HCT116 (cell line): Measurements from ENCODE around the gene DAZAP2. TPM values are rescaled to one million over a fixed set of nuclear protein-coding genes. Genes with fewer than 3 reads are reported as not detected.

Experiments
- ATAC-seq: fragments of 200-7000 bp; cut with Tn5 transposase; 2 replicates; pipeline ENCODE4 v1.9.1; 2020; ENCODE audit warnings: mild to moderate bottlenecking, moderate library complexity
- BruUV-seq: library from RNA; stranded (reverse); fragments of 400-500 nt; replicated peaks from 2 replicates; lab custom pipeline; 2021; lab: Mats Ljungman, UMichigan
- CTCF ChIA-PET: fragments of 300-600 bp; sonication (Branson Sonifier 250); formaldehyde crosslinking; loops from one replicate; lab custom pipeline; 2021; ENCODE audit warnings: antibody characterized with exemption; lab: Charles Lee
- POLR2A ChIA-PET: fragments of 300-600, 350-600 bp; sonication (Branson Sonifier 250); formaldehyde crosslinking; loops from one replicate; lab custom pipeline; 2021; ENCODE audit warnings: antibody characterized with exemption; lab: Charles Lee
- RAD21 ChIA-PET, 2 experiments: fragments of 300-600 bp; sonication (Branson Sonifier 250); formaldehyde crosslinking; loops; one replicate each; lab custom pipeline; 2023; ENCODE audit warnings: low total read pairs in 2 of 2; ENCODE audit not compliant: uncharacterized antibody in 2 of 2, unreplicated experiment in 2 of 2, low non-redundant PET in 1 of 2; lab: Charles Lee
- DNase-seq: peaks from one replicate; pipeline ENCODE4 v3.0.0-alpha.2; 2010; ENCODE audit warnings: low read depth, low spot score
- H2AFZ ChIP-seq: fragments of 200-600 bp; shearing (Covaris generic), sonication (generic); 2 replicates; pipeline ENCODE4 v1.6.1; 2017; ENCODE audit warnings: low read depth, mixed run types, mixed read lengths, antibody characterized with exemption, low read length; ENCODE audit not compliant: poor library complexity, severe bottlenecking
- H3K27ac ChIP-seq: 2 replicates; pipeline ENCODE4 v1.5.1; 2012; ENCODE audit warnings: low read depth, low read length
- H3K27me3 ChIP-seq: fragments of 200-600 bp; sonication (generic); 2 replicates; pipeline ENCODE4 v1.6.1; 2016; ENCODE audit warnings: mixed run types, low read length, mixed read lengths; ENCODE audit not compliant: insufficient read depth
- H3K36me3 ChIP-seq, 2 experiments: fragments of 200-500 bp in 1 of 2; fragments of 200-600 bp in 1 of 2; sonication (Bioruptor generic) in 1 of 2; sonication (generic) in 1 of 2; 2 replicates each; pipeline versions ENCODE4 v1.5.1 to v1.6.1; 2014 to 2016; ENCODE audit warnings: low read length in 2 of 2, inconsistent platforms in 1 of 2, mixed read lengths in 1 of 2, mixed run types in 1 of 2; ENCODE audit not compliant: insufficient read depth in 2 of 2, control insufficient read depth in 1 of 2
- H3K4me1 ChIP-seq, 2 experiments: fragments of 200-600 bp in 1 of 2; sonication (generic) in 1 of 2; 2 replicates each; pipeline versions ENCODE4 v1.5.1 to v1.6.1; 2012 to 2017; ENCODE audit warnings: low read length in 2 of 2, inconsistent platforms in 1 of 2, mild to moderate bottlenecking in 1 of 2, mixed read lengths in 1 of 2, mixed run types in 1 of 2, moderate library complexity in 1 of 2; ENCODE audit not compliant: insufficient read depth in 2 of 2, control insufficient read depth in 1 of 2
- H3K4me2 ChIP-seq: fragments of 200-600 bp; sonication (generic); 2 replicates; pipeline ENCODE4 v1.6.1; 2017; ENCODE audit warnings: mixed run types, low read length, mixed read lengths
- H3K4me3 ChIP-seq, 2 experiments: fragments of 200-600 bp in 1 of 2; sonication (generic) in 1 of 2; replicated peaks in 1 of 2; 2 replicates each; pipeline ENCODE4 v1.5.1; 2011 to 2016; ENCODE audit warnings: low read length in 2 of 2, control low read depth in 1 of 2, low read depth in 1 of 2, mild to moderate bottlenecking in 1 of 2, mixed read lengths in 1 of 2, mixed run types in 1 of 2
- H3K79me2 ChIP-seq: fragments of 200-600 bp; sonication (generic); 2 replicates; pipeline ENCODE4 v1.6.1; 2017; ENCODE audit warnings: mild to moderate bottlenecking, mixed run types, low read length, moderate library complexity, mixed read lengths; ENCODE audit not compliant: insufficient read depth
- H3K9ac ChIP-seq: fragments of 200-600 bp; sonication (generic); 2 replicates; pipeline ENCODE4 v1.6.1; 2016; ENCODE audit warnings: low read length, mixed read lengths
- H3K9me2 ChIP-seq: fragments of 200-600 bp; sonication (generic), shearing (Covaris generic); 2 replicates; pipeline ENCODE4 v1.6.1; 2017; ENCODE audit warnings: mixed run types, mild to moderate bottlenecking, moderate library complexity; ENCODE audit not compliant: insufficient read depth
- H3K9me3 ChIP-seq, 2 experiments: fragments of 200-500 bp in 1 of 2; fragments of 200-600 bp in 1 of 2; sonication (Bioruptor generic) in 1 of 2; sonication (generic) in 1 of 2; 2 replicates each; pipeline ENCODE4 v1.6.1; 2014 to 2017; ENCODE audit warnings: low read length in 2 of 2, mixed read lengths in 2 of 2, inconsistent platforms in 1 of 2, low read depth in 1 of 2, mild to moderate bottlenecking in 1 of 2, mixed run types in 1 of 2, moderate library complexity in 1 of 2; ENCODE audit not compliant: control insufficient read depth in 1 of 2, insufficient read depth in 1 of 2
- H4K20me1 ChIP-seq: fragments of 200-600 bp; sonication (generic), shearing (Covaris generic); 2 replicates; pipeline ENCODE4 v1.6.1; 2017; ENCODE audit warnings: mixed run types, mild to moderate bottlenecking, moderate library complexity; ENCODE audit not compliant: insufficient read depth
- FOSL1 ChIP-seq: IDR thresholded peaks from 2 replicates; pipeline ENCODE4 v1.6.1; 2012; ENCODE audit warnings: low read depth
- POLR2A ChIP-seq: IDR thresholded peaks from 2 replicates; pipeline ENCODE4 v1.7.0; 2011; ENCODE audit warnings: borderline replicate concordance; ENCODE audit not compliant: insufficient read depth, insufficient read length; ENCODE audit errors: extremely low read depth
- POLR2AphosphoS5 ChIP-seq: IDR thresholded peaks from 2 replicates; pipeline ENCODE4 v1.6.1; 2011; ENCODE audit warnings: mild to moderate bottlenecking, low read depth, low read length, moderate library complexity
- RAD21 ChIP-seq: IDR thresholded peaks from 2 replicates; pipeline ENCODE4 v1.6.1; 2012; ENCODE audit warnings: low read depth, mild to moderate bottlenecking
- REST ChIP-seq: IDR thresholded peaks from 2 replicates; pipeline ENCODE4 v1.6.1; 2012; ENCODE audit warnings: low read depth
- SIN3A ChIP-seq: IDR thresholded peaks from 2 replicates; pipeline ENCODE4 v1.6.1; 2012; ENCODE audit warnings: low read depth
- intact Hi-C: fragments of 100-400 bp; cut with micrococcal nuclease; formaldehyde crosslinking; loops from 2 replicates; pipeline ENCODE4 v1.10.0; 2022
- total RNA-seq: library from RNA; stranded (reverse); gene quantifications from one replicate; pipeline ENCODE4 v1.2.1, GENCODE V29; 2021; ENCODE audit not compliant: unreplicated experiment
- TF ChIP-seq, protein P1 (sequence below): IDR thresholded peaks from 2 replicates; pipeline ENCODE4 v1.6.1; 2012
- TF ChIP-seq, protein P2 (sequence below): IDR thresholded peaks from 2 replicates; pipeline ENCODE4 v1.6.1; 2011; ENCODE audit warnings: mild to moderate bottlenecking, low read length, moderate library complexity; ENCODE audit not compliant: insufficient replicate concordance; ENCODE audit errors: extremely low read depth

The DAZAP2 gene
- total RNA-seq, 1 experiment from 2014 or later = 157 TPM

GRCh38 chr12:51264297-51264696 lies 25.7 kb downstream of the DAZAP2 start (continued):
- TF ChIP-seq POLR2AphosphoS5 (no peak), RAD21 (no peak), POLR2A (no peak), SIN3A (no peak)
- TF ChIP-seq, protein P1, sequence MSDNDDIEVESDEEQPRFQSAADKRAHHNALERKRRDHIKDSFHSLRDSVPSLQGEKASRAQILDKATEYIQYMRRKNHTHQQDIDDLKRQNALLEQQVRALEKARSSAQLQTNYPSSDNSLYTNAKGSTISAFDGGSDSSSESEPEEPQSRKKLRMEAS = no peak

- Histone ChIP-seq H3K9me2 (no peaks in the 10 kb centered on the region), H3K4me3 (no peak overlapping the region), H3K27me3 (no peaks in the 10 kb centered on the region), H2AFZ (no peak overlapping the region), H3K4me2 (no peak overlapping the region), H3K9ac (no peak overlapping the region), H3K9me3 (no peaks in the 10 kb centered on the region), H3K79me2 (peaks cover 64% of the 10 kb centered on the region), H3K36me3 (peaks cover 0 to 6% of the 10 kb centered on the region in 2 experiments; a peak in 1 of 4 replicates), H3K4me1 (peaks cover 20 to 41% of the 10 kb centered on the region in 2 experiments), H4K20me1 (no peaks in the 10 kb centered on the region), H3K27ac (no peak overlapping the region)
- DNase-seq (no peak), ATAC-seq (no peak)
- ChIA-PET CTCF (interaction anchor here (0.7 kb wide), 1 partner anchor 12 kb away, joined by 3 read pairs; no protein-coding TSS in a partner anchor), POLR2A (no interaction called here), RAD21 (no interaction called here)
- no peak for TF ChIP-seq FOSL1
- TF ChIP-seq SIN3A = no peak
- no peak for TF ChIP-seq RAD21
- no peak for TF ChIP-seq POLR2A
- TF ChIP-seq REST = no peak
- TF ChIP-seq, protein P2, sequence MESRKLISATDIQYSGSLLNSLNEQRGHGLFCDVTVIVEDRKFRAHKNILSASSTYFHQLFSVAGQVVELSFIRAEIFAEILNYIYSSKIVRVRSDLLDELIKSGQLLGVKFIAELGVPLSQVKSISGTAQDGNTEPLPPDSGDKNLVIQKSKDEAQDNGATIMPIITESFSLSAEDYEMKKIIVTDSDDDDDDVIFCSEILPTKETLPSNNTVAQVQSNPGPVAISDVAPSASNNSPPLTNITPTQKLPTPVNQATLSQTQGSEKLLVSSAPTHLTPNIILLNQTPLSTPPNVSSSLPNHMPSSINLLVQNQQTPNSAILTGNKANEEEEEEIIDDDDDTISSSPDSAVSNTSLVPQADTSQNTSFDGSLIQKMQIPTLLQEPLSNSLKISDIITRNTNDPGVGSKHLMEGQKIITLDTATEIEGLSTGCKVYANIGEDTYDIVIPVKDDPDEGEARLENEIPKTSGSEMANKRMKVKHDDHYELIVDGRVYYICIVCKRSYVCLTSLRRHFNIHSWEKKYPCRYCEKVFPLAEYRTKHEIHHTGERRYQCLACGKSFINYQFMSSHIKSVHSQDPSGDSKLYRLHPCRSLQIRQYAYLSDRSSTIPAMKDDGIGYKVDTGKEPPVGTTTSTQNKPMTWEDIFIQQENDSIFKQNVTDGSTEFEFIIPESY = no peak
- intact Hi-C loops = loop anchor here (10.0 kb wide), 1 partner anchor 500 kb away; the partner anchor contains the start of gene ATF1
- BruUV-seq = no TSS peak
These were observed 26.4 kb downstream of the DAZAP2 start for GRCh38 chr12:51265024-51265423.
